Measurements from ENCODE around the gene ITPR1.

Gene ITPR1

GRCh38 chr3:4707324-4707723 is 214.2 kb downstream of the ITPR1 start:
- TF ChIP-seq CTCF (IDR thresholded peaks at IDR 0.05; ENCODE audit: low read depth, low read length), result no peak
- H3K36me3 ChIP-seq, result peaks cover 42% of the 10 kb centered on the region
- DNase-seq, result no peak
- no peaks in the 10 kb centered on the region for H3K9me3 ChIP-seq
- H3K4me1 ChIP-seq, result no peaks in the 10 kb centered on the region
- no peaks in the 10 kb centered on the region for H3K27me3 ChIP-seq
- H3K4me3 ChIP-seq (ENCODE audit: low read depth, low read length), result no peak overlapping the region

GRCh38 chr3:4708230-4708629 is 215.1 kb downstream of the ITPR1 start:
- TF ChIP-seq CTCF (IDR thresholded peaks at IDR 0.05; ENCODE audit: low read depth, low read length), result no peak
- DNase-seq, result no peak
- Histone ChIP-seq H3K4me3 (ENCODE audit: low read depth, low read length) (no peak overlapping the region), H3K27me3 (no peaks in the 10 kb centered on the region), H3K4me1 (no peaks in the 10 kb centered on the region), H3K9me3 (no peaks in the 10 kb centered on the region), H3K36me3 (peaks cover 39% of the 10 kb centered on the region)

- DNase-seq, result no peak
- Histone ChIP-seq H3K4me3 (ENCODE audit: low read depth, low read length) (no peak overlapping the region), H3K4me1 (no peaks in the 10 kb centered on the region), H3K36me3 (peaks cover 35% of the 10 kb centered on the region), H3K27me3 (no peaks in the 10 kb centered on the region), H3K9me3 (no peaks in the 10 kb centered on the region)
- TF ChIP-seq CTCF (IDR thresholded peaks at IDR 0.05; ENCODE audit: low read depth, low read length), result no peak
These were observed 216.2 kb downstream of the ITPR1 start for GRCh38 chr3:4709341-4709740.

GRCh38 chr3:4710191-4710590 is 217.0 kb downstream of the ITPR1 start:
- Histone ChIP-seq H3K9me3 (no peaks in the 10 kb centered on the region), H3K4me1 (no peaks in the 10 kb centered on the region), H3K36me3 (peaks cover 36% of the 10 kb centered on the region), H3K27me3 (no peaks in the 10 kb centered on the region), H3K4me3 (ENCODE audit: low read depth, low read length) (no peak overlapping the region)
- no peak for DNase-seq
- TF ChIP-seq CTCF (IDR thresholded peaks at IDR 0.05; ENCODE audit: low read depth, low read length), result no peak

GRCh38 chr3:4711680-4711992 is 218.5 kb downstream of the ITPR1 start:
- H3K4me3 ChIP-seq (ENCODE audit: low read depth, low read length), result no peak overlapping the region
- TF ChIP-seq CTCF (IDR thresholded peaks at IDR 0.05; ENCODE audit: low read depth, low read length), result no peak
- no peak for DNase-seq

GRCh38 chr3:4712109-4712508 is 219.0 kb downstream of the ITPR1 start:
- peaks cover 24% of the 10 kb centered on the region for H3K36me3 ChIP-seq
- no peaks in the 10 kb centered on the region for H3K4me1 ChIP-seq
- no peak overlapping the region for H3K4me3 ChIP-seq (ENCODE audit: low read depth, low read length)
- TF ChIP-seq CTCF (IDR thresholded peaks at IDR 0.05; ENCODE audit: low read depth, low read length), result no peak
- DNase-seq, result no peak
- H3K27me3 ChIP-seq, result no peaks in the 10 kb centered on the region
- H3K9me3 ChIP-seq, result no peaks in the 10 kb centered on the region

More at GRCh38 chr3:4711680-4711992, 218.5 kb downstream of the ITPR1 start:
- peaks cover 24% of the 10 kb centered on the region for H3K36me3 ChIP-seq
- no peaks in the 10 kb centered on the region for H3K27me3 ChIP-seq
- no peaks in the 10 kb centered on the region for H3K9me3 ChIP-seq
- no peaks in the 10 kb centered on the region for H3K4me1 ChIP-seq
